GM21529 (cell line): ENCODE measurements around the gene TMIE.

Experiments
- ATAC-seq: cut with Tn5 transposase; IDR thresholded peaks from one replicate; pipeline ENCODE4 v1.9.1; 2021; ENCODE audit not compliant: unreplicated experiment

TMIE gene, protein sequence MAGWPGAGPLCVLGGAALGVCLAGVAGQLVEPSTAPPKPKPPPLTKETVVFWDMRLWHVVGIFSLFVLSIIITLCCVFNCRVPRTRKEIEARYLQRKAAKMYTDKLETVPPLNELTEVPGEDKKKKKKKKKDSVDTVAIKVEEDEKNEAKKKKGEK

DNA sequence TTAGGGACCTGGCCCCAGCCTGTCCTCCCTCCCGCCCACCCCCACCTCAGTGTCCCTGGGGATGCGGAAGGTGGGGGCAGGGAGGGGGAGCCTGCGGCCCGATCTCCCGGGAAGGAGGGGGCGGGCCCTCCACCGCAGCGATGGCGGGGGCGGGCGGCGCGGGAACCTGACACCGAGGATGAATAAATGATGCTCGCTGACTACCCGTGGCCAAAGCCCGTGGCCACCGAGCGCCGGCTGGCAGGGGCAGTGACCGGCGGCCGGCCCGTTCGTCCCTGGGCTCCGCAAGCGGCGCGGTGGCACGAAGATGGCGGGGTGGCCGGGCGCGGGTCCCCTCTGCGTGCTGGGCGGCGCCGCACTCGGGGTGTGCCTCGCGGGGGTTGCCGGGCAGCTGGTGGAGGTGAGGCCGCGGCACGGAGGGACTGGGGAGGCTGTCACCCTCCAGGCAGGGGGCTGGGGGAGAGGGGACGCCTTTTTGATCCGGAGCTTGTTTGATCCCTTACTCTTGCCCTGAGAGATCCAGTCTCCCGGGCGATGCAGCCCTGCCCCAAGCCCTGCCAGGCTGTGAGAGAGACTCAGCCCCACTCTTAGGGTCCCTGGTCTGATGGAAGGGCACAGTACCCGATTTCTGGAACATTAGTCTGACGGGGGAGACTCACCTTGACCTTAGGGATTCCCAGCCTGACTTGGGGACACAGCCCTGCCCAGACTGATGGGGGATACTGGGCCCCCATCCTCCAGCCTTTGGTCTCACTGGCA is at the start of gene TMIE:
Gene TMIE (plus strand): TSS at position 212 of the 759 bp plus-strand sequence. CDS start 96 bp downstream, at position 308.
- no peak for ATAC-seq

DNA sequence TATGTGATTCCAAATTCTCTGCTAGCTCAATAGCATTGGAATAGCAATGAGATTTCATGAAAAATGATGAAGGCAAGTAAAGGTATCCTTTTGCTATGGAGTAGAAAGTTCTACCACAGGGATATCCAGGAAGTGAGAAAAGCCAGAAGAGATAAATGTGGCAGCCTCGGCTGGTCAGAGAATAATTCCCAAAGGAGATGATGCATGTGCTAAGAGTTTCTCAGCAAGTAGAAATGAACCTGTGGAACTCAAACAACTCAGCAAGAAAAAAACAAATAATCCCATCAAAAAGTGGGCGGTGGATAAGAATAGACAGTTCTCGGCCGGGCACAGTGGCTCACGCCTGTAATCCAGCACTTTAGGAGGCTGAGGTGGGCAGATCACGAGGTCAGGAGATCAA is 45.9 kb upstream of the TMIE start:
- no peak for ATAC-seq

DNA sequence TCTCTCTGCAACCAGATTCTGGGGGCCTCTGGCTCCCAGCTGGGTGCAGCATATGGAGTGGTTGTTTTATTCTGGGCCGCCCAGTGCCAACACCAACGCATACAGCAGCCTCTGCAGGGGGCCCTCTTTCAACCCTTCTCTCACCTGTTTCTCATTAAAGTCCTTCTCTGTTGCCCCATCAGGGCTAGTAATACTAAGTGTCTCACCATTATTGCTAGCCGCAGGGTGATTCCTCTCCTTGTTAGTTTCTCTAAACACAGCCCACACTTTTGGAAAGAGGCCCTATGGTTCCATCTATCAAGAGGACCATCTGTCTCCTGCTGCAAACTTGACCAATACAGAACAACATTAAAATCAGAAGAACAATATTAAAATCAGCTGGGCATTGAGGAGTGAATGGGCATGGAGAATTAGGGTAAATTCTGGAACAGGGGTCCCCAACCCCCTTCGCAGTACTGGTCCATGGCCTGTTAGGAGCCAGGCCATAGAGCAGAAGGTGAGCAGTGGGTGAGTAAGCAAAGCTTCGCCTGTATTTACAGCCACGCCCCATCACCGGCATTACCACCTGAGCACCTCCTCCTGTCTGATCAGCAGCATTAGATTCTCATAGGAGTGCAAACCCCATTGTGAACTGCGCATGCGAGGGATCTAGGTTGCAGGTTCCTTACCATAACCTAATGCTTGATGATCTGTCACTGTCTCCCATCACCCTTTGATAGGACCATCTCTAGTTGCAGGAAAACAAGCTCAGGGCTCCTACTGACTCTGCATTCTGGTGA is 44.2 kb upstream of the TMIE start:
- ATAC-seq, result no peak

DNA sequence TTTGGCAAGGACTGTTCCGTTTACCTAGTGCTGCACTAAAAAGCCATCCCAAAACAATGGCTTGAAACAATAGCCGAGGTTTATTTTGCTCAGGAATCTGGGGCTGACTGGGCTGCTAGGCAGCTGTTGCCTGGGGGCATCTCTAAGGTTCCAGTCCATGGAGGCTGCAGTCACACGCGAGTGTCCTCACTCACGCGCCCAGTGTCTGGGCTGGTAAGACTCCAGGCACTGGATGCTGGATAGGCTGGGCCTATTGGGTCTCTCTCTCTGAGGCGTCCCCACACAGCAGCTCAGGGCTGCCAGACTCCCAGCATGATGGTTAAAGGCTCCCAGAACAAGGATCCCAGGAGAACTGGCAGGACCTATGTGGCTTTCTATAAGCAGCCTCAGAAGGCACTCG is 41.9 kb upstream of the TMIE start:
- no peak for ATAC-seq

DNA sequence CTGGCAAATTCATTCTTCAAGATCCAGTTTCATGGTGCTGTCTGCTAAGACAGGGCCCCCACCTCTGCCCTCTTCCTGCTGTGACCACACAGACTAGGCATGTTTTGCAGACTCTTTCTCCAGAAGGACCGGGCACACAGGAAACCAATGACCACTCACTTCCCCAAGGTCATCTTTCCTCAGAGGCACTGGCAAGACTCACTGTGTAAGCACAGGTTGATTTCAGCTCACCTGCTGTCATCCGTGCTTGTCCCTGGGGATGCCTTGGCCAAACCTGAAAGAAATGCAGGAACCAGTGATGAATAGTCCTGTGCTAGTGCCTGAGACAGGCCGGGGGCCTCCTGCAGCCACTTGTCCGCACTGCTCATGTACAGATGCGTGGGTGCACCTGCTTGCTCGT is 41.2 kb upstream of the TMIE start:
- no peak for ATAC-seq

DNA sequence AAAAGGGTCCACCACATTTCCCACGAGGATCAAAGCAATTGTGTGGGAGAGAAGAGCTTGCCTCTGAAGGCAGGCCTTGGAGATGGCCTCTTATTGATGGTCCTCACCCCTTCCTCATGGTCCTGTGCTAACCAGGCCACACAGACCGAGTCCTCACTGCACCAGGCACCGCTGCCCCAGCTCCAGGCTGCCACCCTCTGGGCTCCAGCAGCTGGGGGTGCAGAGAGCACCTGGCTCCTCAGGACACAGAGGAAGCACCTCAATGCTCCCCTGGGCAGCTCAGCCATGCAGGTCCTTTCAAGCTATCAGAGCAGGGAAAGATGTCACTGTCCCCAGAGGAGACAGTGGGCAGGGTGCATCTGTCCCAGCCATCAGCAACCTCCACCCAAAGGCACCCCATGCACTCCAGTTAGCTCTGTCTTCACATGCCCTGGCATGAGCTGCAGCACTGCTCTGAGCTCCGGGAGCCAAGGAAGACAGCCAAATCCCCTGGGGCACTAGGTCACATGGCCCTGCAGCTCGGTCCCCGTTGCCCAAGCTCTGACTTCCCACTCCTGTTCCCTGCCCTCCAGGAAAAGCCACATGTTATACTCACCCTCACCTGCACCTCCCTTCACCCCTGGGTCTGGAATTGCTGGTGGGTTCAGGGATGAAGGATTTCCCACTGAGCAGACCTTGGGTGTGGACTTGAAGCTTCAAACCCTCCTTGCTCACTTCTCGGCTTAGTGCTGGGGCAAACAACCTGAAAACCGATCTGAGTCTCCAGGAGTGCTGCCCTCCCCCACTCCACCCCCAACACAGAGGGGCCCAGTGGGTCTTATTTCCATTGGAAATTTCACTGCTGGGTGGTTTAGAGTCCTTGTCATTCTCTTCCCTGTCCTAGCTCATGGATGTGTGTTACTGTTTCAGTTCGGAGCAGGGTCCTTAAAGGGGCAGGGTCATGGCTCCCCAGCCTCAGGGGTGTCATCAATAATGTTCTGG is 40.4 kb upstream of the TMIE start:
- ATAC-seq, result no peak

DNA sequence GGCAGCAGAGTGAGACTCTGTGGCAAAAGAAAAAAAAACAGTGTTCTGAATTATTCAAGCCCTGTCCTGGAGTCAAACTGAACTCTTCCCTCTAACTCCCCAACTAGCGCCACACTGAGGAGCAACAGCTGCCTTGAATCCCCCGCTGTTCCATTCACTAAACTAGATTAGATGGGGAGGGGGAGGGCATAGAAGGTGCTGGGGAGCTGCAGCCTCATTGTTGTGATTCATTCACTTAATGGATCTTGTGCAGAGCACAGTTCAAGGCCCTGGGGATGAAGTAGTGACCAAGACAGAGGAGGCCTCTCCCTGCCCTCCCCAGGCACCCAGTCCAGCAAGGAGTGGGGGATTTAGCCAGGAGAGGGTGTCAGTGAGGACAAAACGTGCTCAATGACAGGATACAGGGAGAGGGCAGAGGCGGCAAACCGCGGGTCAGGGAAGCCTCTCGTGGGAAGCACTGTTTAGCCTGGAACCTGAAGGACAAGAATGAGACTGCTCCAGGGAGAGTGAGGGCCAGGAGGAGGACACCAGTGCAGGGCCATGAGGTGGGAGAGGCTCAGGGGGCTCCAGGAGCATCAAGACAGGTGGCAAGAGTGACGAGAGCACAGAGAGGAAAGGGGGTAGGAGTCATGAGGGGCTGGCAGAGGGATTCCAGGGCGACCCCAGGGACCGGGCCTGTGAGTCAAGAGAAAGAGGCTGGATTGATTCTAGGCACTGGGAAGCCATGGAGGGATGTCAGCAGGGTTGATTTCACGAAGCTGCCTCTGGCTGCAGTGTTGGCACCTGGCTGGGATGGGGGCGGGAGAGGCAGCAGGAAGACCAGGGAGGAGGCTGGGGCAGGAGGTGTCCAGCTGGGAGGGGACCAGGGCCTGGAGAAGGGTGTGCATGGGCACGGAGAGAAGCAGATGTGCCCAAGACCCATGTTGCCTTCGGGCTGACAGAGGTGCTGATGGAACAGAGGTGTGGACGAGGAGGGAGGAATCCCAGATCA is 39.1 kb upstream of the TMIE start:
- ATAC-seq, result no peak

DNA sequence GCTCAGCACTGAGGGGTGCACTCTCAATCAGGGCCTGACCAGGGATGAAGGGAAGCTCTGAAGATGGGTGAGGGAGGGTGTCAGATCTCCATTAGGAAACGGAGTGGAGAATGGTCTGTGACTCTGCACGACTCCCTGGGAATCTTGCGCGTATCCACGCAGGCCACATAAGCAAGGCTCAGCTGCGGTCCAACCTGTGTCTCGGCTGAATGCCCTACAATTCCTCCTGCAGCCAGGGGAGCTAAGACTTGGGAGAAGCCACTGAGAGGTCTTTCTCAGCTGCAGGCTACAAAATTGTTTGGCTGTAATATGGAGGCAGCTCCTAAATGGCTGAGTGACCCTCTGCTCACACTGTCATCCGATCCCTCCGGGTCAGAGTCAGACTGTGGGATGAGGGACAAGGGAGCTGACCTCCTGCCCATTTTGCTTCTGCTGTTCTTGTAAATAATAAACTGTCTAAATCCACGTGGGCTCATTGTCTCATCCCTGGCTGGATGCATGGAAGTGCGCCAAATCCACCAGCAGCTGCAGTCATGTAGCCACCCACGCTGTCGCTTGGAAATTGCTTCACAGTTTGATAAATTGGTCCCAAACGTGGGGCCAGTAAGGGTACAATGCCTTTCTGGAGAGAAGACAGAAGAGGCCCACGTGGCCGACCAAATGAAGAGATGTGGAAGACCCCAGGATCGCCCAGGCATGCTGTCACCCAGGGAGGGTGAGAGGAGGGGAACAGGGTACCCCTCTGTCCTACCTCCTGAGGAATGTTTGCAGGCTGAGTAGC is 38.2 kb upstream of the TMIE start:
- ATAC-seq, result no peak

DNA sequence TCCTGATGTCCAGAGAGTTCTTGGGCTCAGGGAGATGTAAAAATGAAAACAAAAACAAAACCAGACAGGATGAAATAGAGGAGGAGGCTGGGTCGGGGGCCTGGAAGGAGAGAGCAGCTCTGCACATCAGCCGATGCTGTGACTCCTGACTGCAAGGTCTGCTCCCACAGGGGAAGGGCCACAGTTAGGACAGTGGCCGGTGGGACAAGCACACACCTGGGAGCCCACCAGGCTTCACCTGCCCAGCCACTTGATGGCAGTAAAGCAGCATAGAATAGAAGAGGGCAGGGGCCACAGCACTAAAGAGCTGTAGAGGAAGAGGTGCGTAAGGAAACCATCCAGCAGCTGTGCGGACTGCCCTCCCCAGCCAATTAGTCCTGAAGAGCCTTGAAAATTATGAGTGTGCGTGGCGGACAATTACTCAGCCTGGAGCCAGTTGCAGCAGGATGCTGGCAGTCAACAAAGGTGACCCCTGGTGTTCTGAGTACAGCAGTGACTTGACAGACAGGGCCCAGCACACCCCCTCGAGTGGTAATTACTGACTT is 37.5 kb upstream of the TMIE start:
- no peak for ATAC-seq

DNA sequence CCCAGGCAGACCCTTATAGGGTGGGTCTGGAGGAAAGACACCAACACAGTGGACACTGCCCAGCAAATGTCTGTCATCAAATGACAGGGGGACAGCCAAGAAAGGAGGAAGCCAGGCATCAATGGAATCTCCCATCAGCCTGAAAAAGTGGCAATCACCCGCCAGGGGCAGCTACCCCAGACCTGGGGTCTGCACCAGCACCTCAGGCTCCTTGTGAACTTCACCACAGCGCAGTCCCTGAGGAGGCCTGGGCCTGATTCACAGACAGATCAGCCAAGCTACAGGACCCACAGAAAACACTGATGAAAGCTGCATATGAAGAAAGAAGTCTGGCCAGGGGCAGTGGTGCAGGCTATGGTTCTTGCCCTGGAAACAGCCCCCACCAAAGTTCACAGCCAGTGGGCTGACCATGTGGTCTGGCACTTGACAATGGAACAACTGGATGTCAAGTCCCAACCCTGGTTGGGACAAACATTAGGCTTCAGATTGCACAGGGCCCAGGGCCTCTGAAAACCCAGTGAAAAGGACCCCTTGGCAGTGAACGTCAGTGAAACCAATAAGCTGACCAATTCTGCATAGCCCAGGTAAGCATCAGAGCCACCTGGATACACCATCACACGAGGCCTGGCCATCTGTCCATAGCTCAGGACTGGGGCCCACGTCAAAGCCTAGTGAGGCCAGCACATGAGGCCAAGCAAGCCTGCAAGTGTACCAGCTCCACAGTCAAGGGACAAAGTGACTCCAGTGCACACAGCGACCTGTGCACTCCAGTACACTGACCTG is 36.8 kb upstream of the TMIE start:
- no peak for ATAC-seq

DNA sequence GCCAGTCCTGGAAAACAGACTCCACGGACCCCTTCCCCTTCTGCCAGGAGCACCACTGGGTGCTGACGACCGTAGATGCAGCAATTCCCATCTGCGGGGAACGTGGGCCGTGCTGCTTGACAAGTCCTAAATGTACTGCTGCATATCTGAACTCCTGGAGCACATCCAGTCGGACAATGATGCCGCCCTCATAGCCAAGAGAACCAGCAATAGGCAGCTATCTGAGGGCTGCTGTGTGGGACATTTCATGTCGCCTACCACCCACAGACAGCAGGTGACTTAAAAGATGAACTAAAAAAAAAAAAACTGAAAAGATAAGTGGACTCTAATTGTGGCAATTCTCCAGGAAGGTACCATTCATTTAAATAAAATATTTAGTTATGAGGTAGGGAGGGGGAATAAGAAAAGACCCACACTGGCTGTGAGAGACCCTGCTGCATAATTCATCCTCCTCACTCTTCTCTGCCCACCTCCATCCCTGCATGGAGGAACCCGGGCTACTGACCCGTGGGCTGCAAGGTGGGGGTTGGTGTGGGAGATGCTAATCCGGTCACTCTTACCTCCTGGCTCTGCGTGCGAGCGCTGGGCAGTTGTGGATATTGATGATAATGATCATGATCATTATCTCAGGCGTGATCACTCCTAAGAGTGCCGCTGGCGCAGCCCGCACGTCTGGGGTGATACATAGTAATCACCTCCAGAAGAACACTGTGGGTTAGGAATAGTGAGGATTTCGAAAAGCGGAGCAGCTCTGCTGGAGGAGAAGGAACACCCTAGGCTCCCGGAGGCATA is 36.0 kb upstream of the TMIE start:
- ATAC-seq, result no peak

DNA sequence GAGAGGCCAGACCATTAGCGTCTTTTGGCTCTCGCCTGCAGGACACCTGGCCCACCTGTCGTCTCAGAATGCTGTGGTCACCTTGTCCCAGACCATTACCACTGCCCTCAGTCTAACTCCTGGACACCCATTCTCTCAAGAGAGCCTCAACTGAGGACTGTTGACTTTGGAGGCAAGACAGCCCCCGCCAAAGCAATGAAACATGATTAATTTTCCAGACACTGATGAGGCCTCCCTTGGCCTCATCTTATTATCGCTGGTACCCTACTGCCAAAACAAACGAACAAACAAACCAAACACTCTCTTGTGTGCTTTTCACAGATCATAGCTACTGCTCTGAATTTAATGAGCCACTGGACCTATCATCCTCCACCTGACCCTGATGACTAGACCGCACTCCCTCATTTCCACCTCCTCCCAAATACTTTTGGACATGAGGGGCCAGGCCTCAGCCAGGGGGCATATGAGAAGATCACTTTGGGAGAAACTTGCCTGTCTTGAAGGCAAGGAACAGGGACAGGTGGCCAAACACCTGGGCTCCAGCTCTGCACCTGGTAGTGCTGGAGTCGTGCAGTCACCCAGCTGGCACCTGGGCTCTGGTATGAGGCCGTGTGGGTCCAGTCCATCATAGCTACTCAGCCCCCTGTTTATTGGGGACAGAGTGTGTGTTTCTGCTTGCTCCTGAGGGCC is 35.3 kb upstream of the TMIE start:
- no peak for ATAC-seq

DNA sequence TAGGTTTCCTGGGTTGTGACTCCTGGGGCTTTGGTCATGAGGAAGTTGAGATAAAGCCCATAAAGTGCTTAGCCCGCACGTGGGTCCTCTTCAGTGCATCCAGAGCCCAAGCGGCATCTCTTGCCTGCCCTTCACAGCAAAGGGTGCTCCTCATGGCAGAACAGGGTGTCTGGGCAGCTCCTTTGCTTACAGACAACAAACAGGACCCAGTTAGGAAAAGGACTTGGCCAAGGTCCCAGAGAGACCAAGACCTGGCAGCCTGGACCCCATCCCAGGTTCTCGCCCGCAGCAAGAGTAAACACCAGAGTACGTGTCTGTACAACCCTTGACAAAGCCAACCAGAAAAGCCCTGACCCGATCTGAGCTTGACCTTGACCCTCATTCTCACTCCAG is 34.7 kb upstream of the TMIE start:
- no peak for ATAC-seq

DNA sequence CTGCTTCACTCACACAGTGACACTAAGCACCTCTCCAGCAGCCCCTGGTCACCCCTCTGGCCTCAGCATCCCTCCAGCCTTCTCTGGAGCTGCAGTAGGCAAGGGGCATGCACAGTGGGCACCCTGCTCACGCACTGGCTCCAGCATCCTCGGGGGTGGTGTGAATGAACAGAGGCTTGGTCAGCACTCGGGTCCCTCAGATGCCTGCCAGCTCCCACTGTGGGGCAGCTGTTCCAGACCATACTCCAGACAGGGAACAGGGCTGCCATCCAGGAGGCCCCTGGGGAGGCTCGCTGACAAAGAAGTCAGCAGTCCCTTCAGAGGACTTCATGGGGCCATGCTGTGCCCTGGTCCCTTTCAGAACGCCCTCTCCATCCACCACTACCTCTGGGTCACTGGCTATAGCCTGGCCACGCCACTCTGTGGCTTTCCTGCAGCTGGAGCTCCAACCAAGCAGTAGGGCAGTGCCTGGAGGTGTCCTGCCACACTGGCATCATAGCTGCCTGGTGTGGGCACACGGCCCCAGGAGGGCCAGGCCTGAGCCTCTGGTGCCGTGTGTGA is 34.1 kb upstream of the TMIE start:
- ATAC-seq, result no peak

DNA sequence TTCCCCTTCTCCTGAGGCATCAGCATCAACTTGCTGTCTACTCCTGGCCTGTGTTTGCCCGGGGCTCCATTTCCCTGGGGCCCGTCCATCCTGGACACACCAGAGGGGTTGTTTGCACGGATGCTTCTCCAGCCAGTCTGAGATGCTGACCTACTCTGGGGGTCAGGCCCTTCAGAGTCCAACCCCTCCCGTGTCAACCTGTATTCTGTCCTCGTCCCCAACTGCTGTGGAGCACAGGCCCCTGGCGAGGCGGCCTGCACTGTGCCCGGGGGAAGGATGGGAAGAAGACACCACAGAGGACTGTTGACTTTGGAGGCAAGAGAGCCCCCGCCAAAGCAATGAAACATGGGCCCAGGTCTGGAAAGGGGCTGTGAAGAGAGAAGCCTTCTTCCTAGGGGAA is 33.5 kb upstream of the TMIE start:
- no peak for ATAC-seq

DNA sequence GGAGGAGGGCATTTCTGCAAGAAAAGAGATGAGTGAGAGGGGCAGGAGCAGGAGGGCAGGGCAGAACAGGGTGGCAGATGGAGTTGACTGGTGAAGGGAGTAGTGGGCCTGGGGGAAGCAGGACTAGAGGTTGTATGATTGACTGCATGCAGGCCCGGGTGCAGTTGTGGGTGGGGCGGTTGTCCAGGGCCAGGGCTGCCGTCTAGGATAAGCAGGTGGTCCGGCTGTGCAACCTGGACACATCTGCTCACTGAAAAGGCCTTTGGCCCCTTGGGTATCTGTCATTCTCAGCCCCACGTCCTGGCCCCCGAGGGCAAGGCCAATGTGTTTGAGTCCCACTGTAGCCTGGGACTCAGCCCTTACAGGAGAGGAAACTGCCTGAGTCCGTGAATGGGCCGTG is 33.1 kb upstream of the TMIE start:
- ATAC-seq, result no peak
